Mesendoderm (in vitro differentiated cells): ENCODE results near the gene FOXO6.

Experiments
- DNase-seq: peaks from one replicate; pipeline ENCODE4 v3.0.0; 2013
- H2AK5ac ChIP-seq: 2 replicates; pipeline ENCODE4 v1.6.1; 2013; ENCODE audit warnings: low read length, inconsistent platforms
- H2BK120ac ChIP-seq: 2 replicates; pipeline ENCODE4 v1.6.1; 2013; ENCODE audit warnings: low read depth, mild to moderate bottlenecking, low read length, moderate library complexity, mixed read lengths
- H2BK15ac ChIP-seq: replicated peaks from 2 replicates; pipeline ENCODE4 v1.6.1; 2013; ENCODE audit warnings: low read depth, mild to moderate bottlenecking, moderate library complexity
- H2BK5ac ChIP-seq: 2 replicates; pipeline ENCODE4 v1.6.1; 2013; ENCODE audit warnings: low read length, inconsistent platforms
- H3K18ac ChIP-seq: 2 replicates; pipeline ENCODE4 v1.6.1; 2013; ENCODE audit warnings: mild to moderate bottlenecking, low read length, mixed read lengths
- H3K23ac ChIP-seq: one replicate; pipeline ENCODE4 v1.6.1; 2013; ENCODE audit warnings: low read length
- H3K27ac ChIP-seq: 2 replicates; pipeline ENCODE4 v1.5.1; 2013; ENCODE audit warnings: low read depth, mild to moderate bottlenecking, inconsistent platforms, low read length, moderate library complexity
- H3K27me3 ChIP-seq: 2 replicates; pipeline ENCODE4 v1.6.1; 2013; ENCODE audit warnings: low read length, control low read depth, mild to moderate bottlenecking, inconsistent platforms; ENCODE audit not compliant: insufficient read depth, poor library complexity
- H3K36me3 ChIP-seq: 2 replicates; pipeline ENCODE4 v1.6.1; 2013; ENCODE audit warnings: low read length, inconsistent platforms; ENCODE audit not compliant: control insufficient read depth, insufficient read depth
- H3K4ac ChIP-seq: one replicate; pipeline ENCODE4 v1.6.1; 2013; ENCODE audit warnings: low read depth, mild to moderate bottlenecking, low read length, moderate library complexity
- H3K4me1 ChIP-seq: 2 replicates; pipeline ENCODE4 v1.6.1; 2013; ENCODE audit warnings: low read depth, low read length, inconsistent platforms; ENCODE audit not compliant: control insufficient read depth
- H3K4me2 ChIP-seq: 2 replicates; pipeline ENCODE4 v1.6.1; 2013; ENCODE audit warnings: low read length
- H3K4me3 ChIP-seq: 2 replicates; pipeline ENCODE4 v1.5.1; 2013; ENCODE audit warnings: mild to moderate bottlenecking, low read length
- H3K56ac ChIP-seq: one replicate; pipeline ENCODE4 v1.6.1; 2013; ENCODE audit warnings: low read length
- H3K79me1 ChIP-seq: 2 replicates; pipeline ENCODE4 v1.6.1; 2013; ENCODE audit warnings: low read length, inconsistent platforms
- H3K79me2 ChIP-seq: 2 replicates; pipeline ENCODE4 v1.6.1; 2013; ENCODE audit warnings: mild to moderate bottlenecking, low read length; ENCODE audit not compliant: control insufficient read depth, insufficient read depth
- H3K9ac ChIP-seq: 2 replicates; pipeline ENCODE4 v1.6.1; 2013; ENCODE audit warnings: low read length, inconsistent platforms
- H4K5ac ChIP-seq: one replicate; pipeline ENCODE4 v1.6.1; 2013; ENCODE audit warnings: low read length
- H4K8ac ChIP-seq: one replicate; pipeline ENCODE4 v1.6.1; 2013; ENCODE audit warnings: low read depth, mild to moderate bottlenecking, control low read depth, low read length, moderate library complexity
- WGBS: extraction: QIAGEN DNeasy Blood & Tissue Kit; methylation state at CpG from one replicate; pipeline ENCODE4 v1.1.7; 2013; ENCODE audit warnings: low lambda C conversion rate, missing lambda C conversion rate; ENCODE audit not compliant: insufficient coverage; ENCODE audit errors: extremely low coverage; 5-methylcytosine and 5-hydroxymethylcytosine counted together

Gene FOXO6

DNA sequence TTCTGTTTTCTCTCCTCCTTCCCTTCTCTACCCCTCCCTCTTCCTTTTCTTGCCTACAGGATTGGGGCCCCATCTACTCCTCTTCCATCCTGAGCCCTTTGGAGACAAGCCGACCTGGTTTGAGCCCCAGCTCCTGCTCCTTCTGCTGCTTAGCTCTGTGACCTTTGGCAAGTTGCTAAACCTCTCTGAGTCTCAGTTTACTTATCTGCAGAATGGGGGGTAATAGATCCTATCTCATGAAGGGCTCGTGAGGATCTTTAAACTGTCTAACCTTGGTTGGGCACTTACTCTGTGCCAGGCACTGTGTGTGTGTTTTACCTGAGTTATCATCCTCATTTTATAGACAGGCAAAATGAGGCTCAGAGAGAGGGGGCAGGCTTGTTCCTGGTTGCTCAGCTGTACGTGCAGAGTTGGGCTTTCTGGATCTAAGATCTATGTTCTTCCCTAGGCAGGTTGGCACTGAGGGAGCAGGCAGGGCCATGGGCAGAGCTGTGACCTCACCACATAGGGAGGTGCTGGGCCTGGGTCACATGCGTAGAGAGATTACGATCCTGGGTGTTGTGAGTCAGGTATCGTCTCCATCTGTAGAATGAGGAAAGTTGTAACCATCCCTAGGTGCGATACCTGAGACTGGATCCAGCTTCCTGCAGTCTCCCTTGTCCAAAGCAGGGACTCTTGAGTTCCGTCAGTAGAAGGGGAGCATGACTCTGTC is 58.5 kb downstream of the FOXO6 start:
- no peak overlapping the region for H3K27ac ChIP-seq
- no peak overlapping the region for H2BK15ac ChIP-seq
- no peak overlapping the region for H3K56ac ChIP-seq
- no peak overlapping the region for H4K5ac ChIP-seq
- H3K79me1 ChIP-seq: no peaks in the 10 kb centered on the region
- DNase-seq: no peak
- no peak overlapping the region for H2BK120ac ChIP-seq
- H3K4ac ChIP-seq: no peak overlapping the region
- H2AK5ac ChIP-seq: no peak overlapping the region
- no peak overlapping the region for H3K23ac ChIP-seq
- H3K36me3 ChIP-seq: no peaks in the 10 kb centered on the region
- H3K4me1 ChIP-seq: no peaks in the 10 kb centered on the region
- no peak overlapping the region for H3K4me3 ChIP-seq
- no peak overlapping the region for H4K8ac ChIP-seq
- H3K27me3 ChIP-seq: no peaks in the 10 kb centered on the region
- H2BK5ac ChIP-seq: no peak overlapping the region
- WGBS: no CpG with 5 or more reads among the region's 8 CpGs
- H3K9ac ChIP-seq: no peak overlapping the region
- no peak overlapping the region for H3K18ac ChIP-seq
- no peaks in the 10 kb centered on the region for H3K79me2 ChIP-seq
- no peak overlapping the region for H3K4me2 ChIP-seq

GRCh38 chr1:41420351-41420750 is 59.1 kb downstream of the FOXO6 start:
- Histone ChIP-seq H3K36me3 (no peaks in the 10 kb centered on the region), H3K23ac (no peak overlapping the region), H3K79me1 (no peaks in the 10 kb centered on the region), H2BK5ac (no peak overlapping the region), H2AK5ac (no peak overlapping the region), H3K79me2 (no peaks in the 10 kb centered on the region), H3K27ac (no peak overlapping the region), H3K4ac (no peak overlapping the region), H3K18ac (no peak overlapping the region), H3K9ac (no peak overlapping the region), H3K56ac (no peak overlapping the region), H3K4me3 (no peak overlapping the region), H3K4me2 (no peak overlapping the region), H4K8ac (no peak overlapping the region), H2BK120ac (no peak overlapping the region), H3K4me1 (no peaks in the 10 kb centered on the region), H3K27me3 (no peaks in the 10 kb centered on the region), H2BK15ac (no peak overlapping the region), H4K5ac (no peak overlapping the region)
- DNase-seq: no peak
- WGBS: no CpG with 5 or more reads among the region's 4 CpGs

DNA sequence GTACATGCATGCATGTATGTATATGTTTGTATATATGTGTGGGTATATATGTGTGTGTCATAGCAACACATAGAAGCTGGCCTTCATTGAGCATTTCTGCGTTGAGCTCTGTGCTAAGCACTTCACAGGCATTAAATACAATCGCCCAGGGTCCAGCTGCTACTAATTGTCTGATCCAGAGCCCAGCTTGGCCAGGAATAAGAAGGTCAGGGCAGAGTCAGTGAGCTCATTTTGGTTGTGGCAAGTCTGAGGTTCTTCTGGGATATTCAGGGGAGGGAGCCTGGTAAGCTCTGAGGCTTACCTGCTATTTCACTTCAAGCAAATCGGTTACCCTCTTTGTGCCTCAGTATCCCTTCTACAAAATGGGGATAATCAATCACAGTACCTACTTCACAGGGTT is 59.6 kb downstream of the FOXO6 start:
- no peak for DNase-seq
- WGBS: no CpG with 5 or more reads among the region's 3 CpGs
- H3K27ac ChIP-seq: no peak overlapping the region

GRCh38 chr1:41422306-41422705 is 61.1 kb downstream of the FOXO6 start:
- H3K4ac ChIP-seq: no peak overlapping the region
- no peaks in the 10 kb centered on the region for H3K4me1 ChIP-seq
- H4K8ac ChIP-seq: no peak overlapping the region
- no peak overlapping the region for H4K5ac ChIP-seq
- no peak for DNase-seq
- no peak overlapping the region for H3K27ac ChIP-seq
- WGBS: no CpG with 5 or more reads among the region's 6 CpGs
- H3K4me3 ChIP-seq: no peak overlapping the region
- no peaks in the 10 kb centered on the region for H3K79me2 ChIP-seq
- H3K36me3 ChIP-seq: no peaks in the 10 kb centered on the region
- no peak overlapping the region for H2BK5ac ChIP-seq
- no peak overlapping the region for H3K23ac ChIP-seq
- H2AK5ac ChIP-seq: no peak overlapping the region
- H3K18ac ChIP-seq: no peak overlapping the region
- H3K9ac ChIP-seq: no peak overlapping the region
- H3K56ac ChIP-seq: no peak overlapping the region
- no peaks in the 10 kb centered on the region for H3K79me1 ChIP-seq
- no peaks in the 10 kb centered on the region for H3K27me3 ChIP-seq
- H2BK120ac ChIP-seq: no peak overlapping the region
- no peak overlapping the region for H3K4me2 ChIP-seq
- H2BK15ac ChIP-seq: no peak overlapping the region

More for the DNA sequence above, 59.6 kb downstream of the FOXO6 start:
- H2AK5ac ChIP-seq: no peak overlapping the region
- no peak overlapping the region for H3K18ac ChIP-seq
- H3K79me2 ChIP-seq: no peaks in the 10 kb centered on the region
- H3K4me3 ChIP-seq: no peak overlapping the region
- H3K4ac ChIP-seq: no peak overlapping the region
- no peak overlapping the region for H3K4me2 ChIP-seq
- H2BK120ac ChIP-seq: no peak overlapping the region
- H2BK5ac ChIP-seq: no peak overlapping the region
- H3K4me1 ChIP-seq: no peaks in the 10 kb centered on the region
- no peak overlapping the region for H4K5ac ChIP-seq
- no peak overlapping the region for H2BK15ac ChIP-seq
- H3K79me1 ChIP-seq: no peaks in the 10 kb centered on the region
- H3K23ac ChIP-seq: no peak overlapping the region
- H4K8ac ChIP-seq: no peak overlapping the region
- no peak overlapping the region for H3K9ac ChIP-seq
- no peaks in the 10 kb centered on the region for H3K27me3 ChIP-seq
- no peak overlapping the region for H3K56ac ChIP-seq
- H3K36me3 ChIP-seq: no peaks in the 10 kb centered on the region

DNA sequence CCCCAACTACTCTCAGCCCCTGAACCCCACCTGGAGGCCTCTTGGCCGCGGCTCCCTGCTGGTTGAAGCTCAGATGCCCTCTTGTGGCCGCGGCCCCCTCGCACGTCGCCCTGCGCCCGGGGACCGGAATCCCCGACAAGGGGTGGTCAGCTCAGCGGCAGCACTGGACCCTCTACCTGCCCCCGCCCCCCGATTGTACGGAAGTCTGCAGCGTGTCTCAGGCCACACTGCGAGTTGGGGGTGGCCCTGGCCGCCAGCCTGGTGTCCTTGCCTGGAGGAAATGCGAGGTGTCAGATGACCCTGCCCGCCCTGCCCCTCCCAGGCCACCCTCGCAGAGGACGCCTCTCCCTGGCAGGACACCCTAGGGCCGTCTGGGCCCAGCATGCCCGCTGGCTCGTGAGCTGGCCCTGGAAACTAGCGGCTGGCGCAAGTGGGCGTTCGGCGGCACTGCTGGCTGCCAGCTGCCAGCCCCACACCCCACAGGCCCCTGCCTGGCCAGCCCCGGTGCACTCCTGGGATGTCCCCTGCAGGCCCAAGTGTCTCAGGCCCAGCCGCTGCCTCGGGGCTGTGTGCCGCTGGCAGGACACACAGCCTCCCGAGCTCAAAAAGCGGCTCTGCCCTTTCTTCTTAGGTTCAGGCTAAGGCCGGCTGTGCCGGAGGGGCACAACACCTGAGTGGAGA is 62.4 kb downstream of the FOXO6 start:
- Histone ChIP-seq H4K8ac (no peak overlapping the region), H3K18ac (no peak overlapping the region), H3K79me1 (no peaks in the 10 kb centered on the region), H3K4me1 (no peaks in the 10 kb centered on the region), H3K23ac (no peak overlapping the region), H3K4me3 (no peak overlapping the region), H3K79me2 (no peaks in the 10 kb centered on the region), H2BK120ac (no peak overlapping the region), H3K27ac (no peak overlapping the region), H3K56ac (peak overlapping the region; percentile 52), H3K36me3 (no peaks in the 10 kb centered on the region), H3K9ac (no peak overlapping the region), H2AK5ac (no peak overlapping the region), H3K4ac (no peak overlapping the region), H2BK5ac (no peak overlapping the region), H3K4me2 (no peak overlapping the region), H3K27me3 (no peaks in the 10 kb centered on the region), H4K5ac (no peak overlapping the region), H2BK15ac (no peak overlapping the region)
- no peak for DNase-seq
- WGBS: no CpG with 5 or more reads among the region's 38 CpGs
